Stimulated activated CD4-positive, alpha-beta T cell treated with anti-CD3 and anti-CD28 coated beads, Interleukin-12 subunit alpha, Interleukin-12 subunit beta, amount 100 ng/mL, for 24 hours (primary cell): Measurements from ENCODE around the gene TMEM129.
A peak's percentile ranks its signal among the peaks of the same experiment; 100 is the strongest.

Experiments used
- DNase-seq, 2 experiments: peaks; one replicate each; pipeline ENCODE4 v3.0.0-alpha.2; 2020; ENCODE audit warnings: low read depth in 2 of 2

TMEM129 gene

GRCh38 chr4:1758306-1759121, 37.4 kb upstream of the TMEM129 start:
- no peak for DNase-seq

- DNase-seq = no peak
Observed at GRCh38 chr4:1757836-1758235, 36.7 kb upstream of the TMEM129 start.

GRCh38 chr4:1756893-1757779, 36.0 kb upstream of the TMEM129 start:
- no peak for DNase-seq

GRCh38 chr4:1756079-1756478, 35.0 kb upstream of the TMEM129 start:
- DNase-seq = no peak

GRCh38 chr4:1755297-1755696, 34.2 kb upstream of the TMEM129 start:
- no peak for DNase-seq

GRCh38 chr4:1754336-1754735, 33.2 kb upstream of the TMEM129 start:
- DNase-seq = no peak

GRCh38 chr4:1753697-1754311, 32.7 kb upstream of the TMEM129 start:
- no peak for DNase-seq

GRCh38 chr4:1753294-1753696, 32.2 kb upstream of the TMEM129 start:
- no peak for DNase-seq

- DNase-seq = peak in 1 of 2 experiments; percentile 30
Observed at GRCh38 chr4:1752284-1753041, 31.3 kb upstream of the TMEM129 start.

GRCh38 chr4:1751919-1752283, 30.8 kb upstream of the TMEM129 start:
- no peak for DNase-seq

GRCh38 chr4:1751155-1751918, 30.2 kb upstream of the TMEM129 start:
- no peak for DNase-seq

GRCh38 chr4:1750381-1751154, 29.4 kb upstream of the TMEM129 start:
- DNase-seq = no peak

GRCh38 chr4:1749826-1750225, 28.7 kb upstream of the TMEM129 start:
- no peak for DNase-seq

- no peak for DNase-seq
Observed at GRCh38 chr4:1749370-1749769, 28.2 kb upstream of the TMEM129 start.

GRCh38 chr4:1748465-1748995, 27.4 kb upstream of the TMEM129 start:
- DNase-seq = peak; percentile 53 to 83

- DNase-seq = no peak
Observed at GRCh38 chr4:1747603-1747967, 26.5 kb upstream of the TMEM129 start.

- no peak for DNase-seq
Observed at GRCh38 chr4:1746919-1747602, 25.9 kb upstream of the TMEM129 start.

- peak; percentile 58 to 82 for DNase-seq
Observed at GRCh38 chr4:1746265-1746691, 25.2 kb upstream of the TMEM129 start.

GRCh38 chr4:1745697-1746096, 24.6 kb upstream of the TMEM129 start:
- DNase-seq = no peak
